Astrocyte (in vitro differentiated cells and primary cell): ENCODE results near the gene TXNL4A. TPM values are rescaled to one million over a fixed set of nuclear protein-coding genes. Genes with fewer than 3 reads are reported as not detected.

ENCODE experiments used
- DNase-seq: peaks from one replicate; pipeline ENCODE4 v3.0.0-alpha.2; 2010; ENCODE audit warnings: low read depth
- FAIRE-seq: peaks from 2 replicates; lab custom pipeline; 2011; peaks lifted over from hg19 to GRCh38; lab: Jason Lieb, UNC
- H2AFZ ChIP-seq: 2 replicates; pipeline ENCODE4 v1.6.0; 2012; ENCODE audit warnings: low read depth, low read length, inconsistent platforms
- H3K27ac ChIP-seq: 2 replicates; pipeline ENCODE4 v1.5.1; 2011; ENCODE audit warnings: low read depth, low read length, inconsistent platforms
- H3K27me3 ChIP-seq: 2 replicates; pipeline ENCODE4 v1.6.0; 2011; ENCODE audit warnings: low read length, inconsistent platforms; ENCODE audit not compliant: insufficient read depth
- H3K36me3 ChIP-seq: 2 replicates; pipeline ENCODE4 v1.5.1; 2011; ENCODE audit warnings: low read length, inconsistent platforms; ENCODE audit not compliant: insufficient read depth
- H3K4me1 ChIP-seq: 2 replicates; pipeline ENCODE4 v1.5.1; 2011; ENCODE audit warnings: low read length, inconsistent platforms; ENCODE audit not compliant: insufficient read depth
- H3K4me2 ChIP-seq: 2 replicates; pipeline ENCODE4 v1.6.0; 2012; ENCODE audit warnings: low read length, inconsistent platforms
- H3K4me3 ChIP-seq: 2 replicates; pipeline ENCODE4 v1.5.1; 2011; ENCODE audit warnings: low read depth, mild to moderate bottlenecking, low read length, inconsistent platforms; ENCODE audit not compliant: insufficient read depth
- H3K79me2 ChIP-seq: 2 replicates; pipeline ENCODE4 v1.6.0; 2012; ENCODE audit warnings: mild to moderate bottlenecking, low read length, inconsistent platforms; ENCODE audit not compliant: insufficient read depth
- H3K9ac ChIP-seq: 2 replicates; pipeline ENCODE4 v1.6.0; 2012; ENCODE audit warnings: mild to moderate bottlenecking, low read length, inconsistent platforms
- H3K9me3 ChIP-seq: 2 replicates; pipeline ENCODE4 v1.5.1; 2012; ENCODE audit warnings: low read depth, mild to moderate bottlenecking, low read length, inconsistent platforms; ENCODE audit not compliant: insufficient read depth
- H4K20me1 ChIP-seq: 2 replicates; pipeline ENCODE4 v1.6.0; 2012; ENCODE audit warnings: low read length, inconsistent platforms; ENCODE audit not compliant: insufficient read depth
- H3K27ac Mint-ChIP-seq: one replicate; pipeline ENCODE4 v1.8.0; 2021; ENCODE audit warnings: mild to moderate bottlenecking, mixed read lengths; ENCODE audit not compliant: unreplicated experiment
- H3K27me3 Mint-ChIP-seq: one replicate; pipeline ENCODE4 v1.8.0; 2021; ENCODE audit warnings: low read depth, mixed read lengths; ENCODE audit not compliant: unreplicated experiment
- H3K36me3 Mint-ChIP-seq: one replicate; pipeline ENCODE4 v1.8.0; 2021; ENCODE audit warnings: low read depth, mixed read lengths; ENCODE audit not compliant: unreplicated experiment
- H3K4me1 Mint-ChIP-seq: one replicate; pipeline ENCODE4 v1.8.0; 2021; ENCODE audit warnings: low read depth, mixed read lengths; ENCODE audit not compliant: unreplicated experiment
- H3K4me3 Mint-ChIP-seq: one replicate; pipeline ENCODE4 v1.8.0; 2021; ENCODE audit warnings: mild to moderate bottlenecking, moderate library complexity, mixed read lengths; ENCODE audit not compliant: unreplicated experiment
- H3K9me3 Mint-ChIP-seq: one replicate; pipeline ENCODE4 v1.8.0; 2021; ENCODE audit warnings: mild to moderate bottlenecking, mixed read lengths; ENCODE audit not compliant: unreplicated experiment
- EZH2 ChIP-seq: IDR thresholded peaks from 2 replicates; pipeline ENCODE4 v1.6.1; 2012; ENCODE audit warnings: mild to moderate bottlenecking, low read length, inconsistent platforms; ENCODE audit not compliant: insufficient read depth
- total RNA-seq: library from RNA; stranded (reverse); gene quantifications from 2 replicates; pipeline ENCODE4 v1.2.1, GENCODE V29; 2021
- TF ChIP-seq, protein P1 (sequence below): IDR thresholded peaks from 2 replicates; pipeline ENCODE4 v1.5.1; 2011; ENCODE audit warnings: low read depth, mild to moderate bottlenecking, inconsistent platforms, low read length, moderate library complexity; ENCODE audit not compliant: insufficient read depth

Gene TXNL4A
- total RNA-seq, 1 donor from 2014 or later: 135 TPM

DNA sequence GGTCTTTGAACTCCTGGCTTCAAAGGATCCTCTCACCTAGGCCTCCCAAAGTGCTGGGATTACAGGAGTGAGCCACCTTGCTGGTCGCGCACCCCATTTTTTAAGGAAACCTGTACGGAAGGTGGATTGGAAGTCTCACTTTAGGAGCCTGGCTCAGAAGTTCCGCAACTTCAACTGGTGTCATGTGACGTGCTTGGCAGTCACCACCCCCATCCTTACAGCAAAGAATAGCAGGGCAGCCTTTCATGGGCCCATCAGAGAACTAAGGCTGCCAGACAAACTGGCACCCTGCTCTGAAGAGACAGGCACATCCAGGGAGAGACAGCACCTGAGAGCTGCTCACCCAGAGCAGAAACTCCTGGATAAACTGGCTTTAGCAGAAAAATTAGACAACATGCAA lies 33.6 kb downstream of the TXNL4A start:
- peaks cover 9% of the 10 kb centered on the region for H4K20me1 ChIP-seq
- no peak overlapping the region for H3K9ac ChIP-seq
- no peaks in the 10 kb centered on the region for H3K36me3 ChIP-seq
- Mint-ChIP-seq H3K36me3 (peaks cover 9% of the 10 kb centered on the region), H3K9me3 (peaks cover 4% of the 10 kb centered on the region), H3K27ac (peak overlapping the region; percentile 80), H3K4me3 (no peak overlapping the region), H3K4me1 (peaks cover 9% of the 10 kb centered on the region), H3K27me3 (no peaks in the 10 kb centered on the region)
- H3K79me2 ChIP-seq: peaks cover 13% of the 10 kb centered on the region
- H3K9me3 ChIP-seq: no peaks in the 10 kb centered on the region
- no peaks in the 10 kb centered on the region for H3K27me3 ChIP-seq
- DNase-seq (no peak), FAIRE-seq (no peak)
- H3K4me1 ChIP-seq: peaks cover 10% of the 10 kb centered on the region
- TF ChIP-seq, protein P1, sequence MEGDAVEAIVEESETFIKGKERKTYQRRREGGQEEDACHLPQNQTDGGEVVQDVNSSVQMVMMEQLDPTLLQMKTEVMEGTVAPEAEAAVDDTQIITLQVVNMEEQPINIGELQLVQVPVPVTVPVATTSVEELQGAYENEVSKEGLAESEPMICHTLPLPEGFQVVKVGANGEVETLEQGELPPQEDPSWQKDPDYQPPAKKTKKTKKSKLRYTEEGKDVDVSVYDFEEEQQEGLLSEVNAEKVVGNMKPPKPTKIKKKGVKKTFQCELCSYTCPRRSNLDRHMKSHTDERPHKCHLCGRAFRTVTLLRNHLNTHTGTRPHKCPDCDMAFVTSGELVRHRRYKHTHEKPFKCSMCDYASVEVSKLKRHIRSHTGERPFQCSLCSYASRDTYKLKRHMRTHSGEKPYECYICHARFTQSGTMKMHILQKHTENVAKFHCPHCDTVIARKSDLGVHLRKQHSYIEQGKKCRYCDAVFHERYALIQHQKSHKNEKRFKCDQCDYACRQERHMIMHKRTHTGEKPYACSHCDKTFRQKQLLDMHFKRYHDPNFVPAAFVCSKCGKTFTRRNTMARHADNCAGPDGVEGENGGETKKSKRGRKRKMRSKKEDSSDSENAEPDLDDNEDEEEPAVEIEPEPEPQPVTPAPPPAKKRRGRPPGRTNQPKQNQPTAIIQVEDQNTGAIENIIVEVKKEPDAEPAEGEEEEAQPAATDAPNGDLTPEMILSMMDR: no peak
- no peak for TF ChIP-seq EZH2
- H3K4me3 ChIP-seq: no peak overlapping the region
- no peak overlapping the region for H3K4me2 ChIP-seq
- no peak overlapping the region for H3K27ac ChIP-seq
- no peak overlapping the region for H2AFZ ChIP-seq

DNA sequence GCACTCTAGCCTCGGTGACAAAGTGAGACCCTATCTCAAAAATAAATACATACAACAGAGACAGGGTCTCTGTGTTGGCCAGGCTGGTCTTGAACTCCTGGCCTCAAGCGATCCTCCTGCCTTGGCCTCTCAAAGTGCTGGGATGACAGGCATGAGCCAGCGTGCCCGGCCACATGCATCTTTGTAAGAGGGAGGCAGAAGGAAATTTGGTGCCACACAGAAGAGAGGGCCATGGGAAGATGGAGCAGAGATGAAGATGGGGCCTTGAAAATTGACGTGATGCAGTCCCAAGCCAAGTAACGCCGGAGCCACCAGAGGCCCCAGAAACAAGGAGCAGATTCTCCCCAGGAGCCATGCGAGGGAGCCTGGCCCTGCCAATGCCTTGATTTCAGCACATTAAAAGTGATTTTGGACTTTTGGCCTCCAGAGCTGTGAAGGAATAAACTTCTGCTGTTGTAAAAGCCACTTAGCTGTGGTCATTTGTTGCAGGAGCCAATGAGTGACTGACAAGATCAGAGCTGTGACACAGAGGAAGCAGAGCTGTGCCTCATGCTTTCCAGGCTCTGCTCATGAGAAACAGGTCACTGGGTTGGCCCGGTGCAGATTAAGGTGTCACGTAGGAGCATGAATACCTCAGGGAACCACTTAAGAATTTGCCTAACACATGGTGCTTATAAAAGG lies 34.3 kb downstream of the TXNL4A start:
- Histone ChIP-seq H2AFZ (no peak overlapping the region), H3K9me3 (no peaks in the 10 kb centered on the region), H4K20me1 (peaks cover 16% of the 10 kb centered on the region), H3K4me1 (peaks cover 7% of the 10 kb centered on the region), H3K36me3 (no peaks in the 10 kb centered on the region), H3K79me2 (peaks cover 20% of the 10 kb centered on the region), H3K27me3 (no peaks in the 10 kb centered on the region), H3K9ac (no peak overlapping the region), H3K4me3 (no peak overlapping the region), H3K4me2 (no peak overlapping the region), H3K27ac (no peak overlapping the region)
- TF ChIP-seq, protein P1: no peak
- TF ChIP-seq EZH2: no peak
- DNase-seq (no peak), FAIRE-seq (no peak)
- H3K27ac Mint-ChIP-seq: no peak overlapping the region
- H3K4me3 Mint-ChIP-seq: peak overlapping the region; percentile 11
- H3K9me3 Mint-ChIP-seq: peaks cover 4% of the 10 kb centered on the region
- H3K27me3 Mint-ChIP-seq: no peaks in the 10 kb centered on the region
- peaks cover 9% of the 10 kb centered on the region for H3K36me3 Mint-ChIP-seq
- peaks cover 8% of the 10 kb centered on the region for H3K4me1 Mint-ChIP-seq

DNA sequence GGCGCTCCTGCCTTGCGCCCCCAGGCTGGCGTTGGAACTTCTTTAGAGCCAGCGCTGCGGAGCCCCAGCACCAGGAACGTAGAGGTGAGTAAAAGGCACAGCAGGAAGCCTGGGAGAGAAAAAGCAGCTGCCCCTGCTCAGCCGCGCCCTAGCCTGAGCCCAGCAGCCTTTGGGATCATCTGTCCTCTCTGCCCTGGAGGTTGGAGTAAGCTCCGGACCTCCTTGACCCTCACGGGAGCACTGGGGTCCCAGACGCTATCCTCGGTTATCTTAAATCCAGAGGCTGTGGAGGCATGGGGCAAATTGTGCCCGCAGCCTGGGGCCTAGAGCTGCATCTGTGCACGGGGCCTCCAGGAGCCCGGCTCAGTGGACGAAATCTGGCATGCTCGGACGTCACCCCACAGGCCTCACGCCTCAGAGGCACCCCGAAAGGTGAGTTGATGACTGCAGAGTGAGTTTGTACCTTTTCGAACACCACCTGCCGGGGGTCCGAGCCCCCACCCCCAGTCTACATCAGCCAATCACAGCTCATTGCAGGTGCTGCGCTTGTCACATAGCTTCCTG lies 35.3 kb downstream of the TXNL4A start:
- H3K27me3 ChIP-seq: no peaks in the 10 kb centered on the region
- Mint-ChIP-seq H3K27ac (no peak overlapping the region), H3K4me1 (peaks cover 8% of the 10 kb centered on the region), H3K4me3 (peak overlapping the region; percentile 68), H3K27me3 (no peaks in the 10 kb centered on the region), H3K36me3 (peaks cover 9% of the 10 kb centered on the region), H3K9me3 (peaks cover 4% of the 10 kb centered on the region)
- TF ChIP-seq, protein P1: no peak
- no peak for TF ChIP-seq EZH2
- H3K9me3 ChIP-seq: no peaks in the 10 kb centered on the region
- H3K4me3 ChIP-seq: no peak overlapping the region
- no peaks in the 10 kb centered on the region for H3K36me3 ChIP-seq
- no peak overlapping the region for H3K9ac ChIP-seq
- H3K27ac ChIP-seq: no peak overlapping the region
- H3K4me1 ChIP-seq: peaks cover 7% of the 10 kb centered on the region
- no peak for FAIRE-seq
- no peak overlapping the region for H3K4me2 ChIP-seq
- H4K20me1 ChIP-seq: peaks cover 27% of the 10 kb centered on the region
- no peak overlapping the region for H2AFZ ChIP-seq
- DNase-seq: no peak
- peaks cover 30% of the 10 kb centered on the region for H3K79me2 ChIP-seq
